ENCODE measurements around the gene TSTD1. TPM values are rescaled to one million over a fixed set of nuclear protein-coding genes. Genes with fewer than 3 reads are reported as not detected.

TSTD1 gene
- total and polyA plus RNA-seq, 2 of the 8 experiments (the other 6 are each of a cell fraction or from before 2014, with no cell fraction given): 60.9 to 314 TPM

DNA sequence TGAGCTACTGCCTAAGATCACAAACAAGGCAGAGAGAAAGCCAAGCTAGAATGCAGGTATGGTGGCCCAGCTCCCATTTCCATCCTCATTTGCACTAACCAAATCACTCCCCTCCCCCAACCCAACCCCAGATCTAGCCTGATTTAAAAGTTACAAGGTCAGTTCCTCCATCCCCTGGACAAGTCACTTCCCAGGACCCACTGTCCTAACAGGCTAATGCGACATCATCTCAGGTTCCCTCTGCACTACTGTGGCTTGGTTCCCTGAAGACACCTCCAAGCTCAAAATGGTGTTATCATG, 20.2 kb downstream of the TSTD1 start (continued):
- TF ChIP-seq EP300 (IDR thresholded peaks at IDR 0.05; ENCODE audit: borderline replicate concordance in 1 of 2, low read depth in 2 of 2, low read length in 2 of 2) (no peak), TBP (IDR thresholded peaks at IDR 0.05; ENCODE audit: low read depth, low read length) (no peak), CHD1 (IDR thresholded peaks at IDR 0.05; ENCODE audit: low read depth, low read length) (no peak), CREB1 (IDR thresholded peaks at IDR 0.05) (no peak)

Measured in H1 (cell line).